ENCODE results near the gene ARID5B.
A peak's percentile ranks its signal among the peaks of the same experiment; 100 is the strongest.

Gene ARID5B

GRCh38 chr10:62000726-62001125, 99.2 kb downstream of the ARID5B start:
- no peak for TF ChIP-seq JUND (IDR thresholded peaks at IDR 0.05; ENCODE audit: low read depth)
- in situ Hi-C loops (cut with HindIII; ENCODE audit: low pct_unique_long_range_greater_than_20kb, low sequenced_read_pairs), result no loop called here

DNA sequence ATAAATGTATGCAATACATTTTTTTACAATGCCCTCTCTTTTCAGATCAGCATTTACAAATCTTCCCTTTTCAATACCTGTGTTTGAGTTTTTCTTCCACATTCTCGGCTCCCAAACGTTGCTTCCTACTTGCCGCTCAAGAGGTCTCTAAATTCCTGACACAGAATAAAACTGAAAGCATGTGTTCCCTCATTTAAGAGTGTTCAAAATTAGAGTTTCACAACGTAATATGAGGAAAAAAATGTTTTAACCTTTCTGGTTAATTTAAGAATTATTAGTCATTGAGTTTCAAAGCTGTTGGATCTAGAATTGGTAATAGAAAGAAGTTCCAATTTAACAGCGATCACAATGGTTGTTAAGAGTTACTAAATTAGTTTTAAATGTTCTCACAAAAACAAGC, 100.4 kb downstream of the ARID5B start:
- DNase-seq (ENCODE audit: low read depth in 1 of 2, low spot score in 1 of 2), result no peak
- in situ Hi-C loops (cut with HindIII; ENCODE audit: low pct_unique_long_range_greater_than_20kb, low sequenced_read_pairs), result no loop called here
- no peak for TF ChIP-seq JUND (IDR thresholded peaks at IDR 0.05; ENCODE audit: low read depth)

More at GRCh38 chr10:62000726-62001125, 99.2 kb downstream of the ARID5B start:
- no peak for DNase-seq (ENCODE audit: low read depth in 1 of 2, low spot score in 1 of 2)

GRCh38 chr10:62002753-62003152, 101.3 kb downstream of the ARID5B start:
- in situ Hi-C loops (cut with HindIII; ENCODE audit: low pct_unique_long_range_greater_than_20kb, low sequenced_read_pairs), result no loop called here
- DNase-seq (ENCODE audit: low read depth in 1 of 2, low spot score in 1 of 2), result no peak
- TF ChIP-seq JUND (IDR thresholded peaks at IDR 0.05; ENCODE audit: low read depth), result no peak

GRCh38 chr10:62004042-62004441, 102.5 kb downstream of the ARID5B start:
- in situ Hi-C loops (cut with HindIII; ENCODE audit: low pct_unique_long_range_greater_than_20kb, low sequenced_read_pairs), result no loop called here

DNA sequence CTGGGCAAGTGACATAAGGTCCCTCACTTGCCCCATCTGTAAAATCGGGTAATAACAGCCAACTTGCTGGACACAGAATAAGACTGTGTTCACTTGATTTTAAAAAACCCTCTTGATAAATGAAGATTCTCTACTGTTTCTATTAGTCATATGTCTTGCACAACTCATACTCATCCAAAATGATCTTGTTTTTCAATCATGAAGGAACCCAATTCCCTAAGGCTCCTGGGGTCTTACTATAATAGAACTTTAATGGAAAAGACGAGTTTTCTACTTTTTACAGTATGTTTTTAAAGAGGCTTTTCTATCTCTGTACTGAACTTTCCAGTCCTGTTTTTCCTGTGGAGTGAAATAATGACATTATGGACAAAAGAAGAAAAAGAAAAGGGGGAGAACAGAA, 103.8 kb downstream of the ARID5B start:
- TF ChIP-seq JUND (IDR thresholded peaks at IDR 0.05; ENCODE audit: low read depth), result no peak
- no peak for DNase-seq (ENCODE audit: low read depth in 1 of 2, low spot score in 1 of 2)
- in situ Hi-C loops (cut with HindIII; ENCODE audit: low pct_unique_long_range_greater_than_20kb, low sequenced_read_pairs), result no loop called here

More at GRCh38 chr10:62004042-62004441, 102.5 kb downstream of the ARID5B start:
- no peak for TF ChIP-seq JUND (IDR thresholded peaks at IDR 0.05; ENCODE audit: low read depth)
- DNase-seq (ENCODE audit: low read depth in 1 of 2, low spot score in 1 of 2), result no peak

- TF ChIP-seq JUND (IDR thresholded peaks at IDR 0.05; ENCODE audit: low read depth), result no peak
Observed at GRCh38 chr10:62005687-62006086, 104.2 kb downstream of the ARID5B start.

DNA sequence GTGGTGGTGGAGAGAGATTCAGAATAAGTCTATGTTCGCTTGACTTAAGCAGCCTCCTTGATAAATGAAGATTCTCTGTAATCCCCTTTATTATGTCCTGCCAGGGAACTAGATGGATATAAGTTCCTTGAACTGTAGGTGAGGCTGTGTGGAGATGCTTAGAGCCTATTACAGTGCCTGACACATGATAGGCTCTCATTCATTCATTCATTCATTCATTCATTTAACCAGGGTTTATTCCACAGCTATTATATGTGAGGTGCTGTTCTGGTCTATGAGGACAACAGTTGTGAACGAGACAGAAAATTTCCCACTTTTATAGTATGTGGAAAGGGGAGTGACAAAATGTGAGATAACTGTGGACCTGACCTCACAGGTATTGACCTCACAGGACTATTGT, 105.6 kb downstream of the ARID5B start:
- no peak for TF ChIP-seq JUND (IDR thresholded peaks at IDR 0.05; ENCODE audit: low read depth)
- in situ Hi-C loops (cut with HindIII; ENCODE audit: low pct_unique_long_range_greater_than_20kb, low sequenced_read_pairs), result no loop called here
- DNase-seq (ENCODE audit: low read depth in 1 of 2, low spot score in 1 of 2), result no peak

More at GRCh38 chr10:62005687-62006086, 104.2 kb downstream of the ARID5B start:
- in situ Hi-C loops (cut with HindIII; ENCODE audit: low pct_unique_long_range_greater_than_20kb, low sequenced_read_pairs), result no loop called here
- no peak for DNase-seq (ENCODE audit: low read depth in 1 of 2, low spot score in 1 of 2)

GRCh38 chr10:62008196-62008595, 106.7 kb downstream of the ARID5B start:
- no peak for DNase-seq (ENCODE audit: low read depth in 1 of 2, low spot score in 1 of 2)
- no peak for TF ChIP-seq JUND (IDR thresholded peaks at IDR 0.05; ENCODE audit: low read depth)
- in situ Hi-C loops (cut with HindIII; ENCODE audit: low pct_unique_long_range_greater_than_20kb, low sequenced_read_pairs), result no loop called here

DNA sequence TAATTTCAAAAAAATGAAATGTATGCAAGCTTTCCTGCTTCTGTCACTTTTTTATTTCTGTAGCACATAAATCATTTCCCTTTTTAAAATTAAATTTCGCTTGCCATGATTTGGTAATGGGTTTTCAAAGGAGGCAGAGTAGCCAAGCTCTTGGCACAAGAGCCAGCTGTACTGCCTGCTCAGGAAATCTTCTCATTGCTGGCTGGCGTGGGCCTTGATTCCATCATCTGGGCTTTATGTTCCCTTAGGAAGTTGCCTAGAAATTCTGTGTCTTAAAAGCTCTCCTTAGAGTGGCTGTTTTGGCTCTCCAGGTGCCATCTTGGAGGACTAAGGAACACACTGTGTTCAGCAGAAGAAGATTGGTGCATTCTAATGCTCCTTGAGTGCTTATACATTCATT, 107.4 kb downstream of the ARID5B start:
- in situ Hi-C loops (cut with HindIII; ENCODE audit: low pct_unique_long_range_greater_than_20kb, low sequenced_read_pairs), result no loop called here
- TF ChIP-seq JUND (IDR thresholded peaks at IDR 0.05; ENCODE audit: low read depth), result no peak
- DNase-seq (ENCODE audit: low read depth in 1 of 2, low spot score in 1 of 2), result no peak

DNA sequence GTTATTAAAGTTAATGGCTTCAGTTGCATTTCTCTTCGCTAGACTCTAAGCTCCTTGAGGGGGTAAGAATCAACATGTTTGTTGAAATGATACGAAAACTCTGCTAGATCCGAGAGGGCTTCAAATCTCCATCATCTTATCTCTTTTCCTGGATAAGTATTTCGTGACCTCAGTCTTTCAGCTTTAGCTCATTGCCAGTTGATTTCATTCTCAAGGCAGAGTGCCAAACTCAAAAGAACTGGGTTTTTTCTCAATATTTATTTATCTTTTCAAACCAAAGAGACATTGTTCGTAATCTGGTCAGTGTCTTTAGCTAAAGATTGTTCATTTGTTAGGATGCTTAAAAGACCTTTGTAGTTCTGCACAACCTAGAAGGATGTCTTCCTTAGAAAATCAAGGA, 108.9 kb downstream of the ARID5B start:
- DNase-seq (ENCODE audit: low read depth in 1 of 2, low spot score in 1 of 2), result no peak
- in situ Hi-C loops (cut with HindIII; ENCODE audit: low pct_unique_long_range_greater_than_20kb, low sequenced_read_pairs), result no loop called here
- TF ChIP-seq JUND (IDR thresholded peaks at IDR 0.05; ENCODE audit: low read depth), result no peak

- DNase-seq (ENCODE audit: low read depth in 1 of 2, low spot score in 1 of 2), result peak; percentile 15 to 90
- TF ChIP-seq JUND (IDR thresholded peaks at IDR 0.05; ENCODE audit: low read depth), result no peak
- in situ Hi-C loops (cut with HindIII; ENCODE audit: low pct_unique_long_range_greater_than_20kb, low sequenced_read_pairs), result no loop called here
Observed at GRCh38 chr10:62011558-62011957, 110.1 kb downstream of the ARID5B start.

GRCh38 chr10:62012318-62012717, 110.8 kb downstream of the ARID5B start:
- in situ Hi-C loops (cut with HindIII; ENCODE audit: low pct_unique_long_range_greater_than_20kb, low sequenced_read_pairs), result no loop called here
- TF ChIP-seq JUND (IDR thresholded peaks at IDR 0.05; ENCODE audit: low read depth), result no peak
- DNase-seq (ENCODE audit: low read depth in 1 of 2, low spot score in 1 of 2), result no peak

GRCh38 chr10:62014510-62014909, 113.0 kb downstream of the ARID5B start:
- in situ Hi-C loops (cut with HindIII; ENCODE audit: low pct_unique_long_range_greater_than_20kb, low sequenced_read_pairs), result no loop called here
- no peak for DNase-seq (ENCODE audit: low read depth in 1 of 2, low spot score in 1 of 2)
- TF ChIP-seq JUND (IDR thresholded peaks at IDR 0.05; ENCODE audit: low read depth), result no peak

- DNase-seq (ENCODE audit: low read depth in 1 of 2, low spot score in 1 of 2), result no peak
- in situ Hi-C loops (cut with HindIII; ENCODE audit: low pct_unique_long_range_greater_than_20kb, low sequenced_read_pairs), result no loop called here
- no peak for TF ChIP-seq JUND (IDR thresholded peaks at IDR 0.05; ENCODE audit: low read depth)
Observed at GRCh38 chr10:62015994-62016393, 114.5 kb downstream of the ARID5B start.
